ENCODE data around the gene SVOP. TPM values are rescaled to one million over a fixed set of nuclear protein-coding genes. Genes with fewer than 3 reads are reported as not detected.

Gene SVOP
- total RNA-seq, 1 donor from 2014 or later = not detected

DNA sequence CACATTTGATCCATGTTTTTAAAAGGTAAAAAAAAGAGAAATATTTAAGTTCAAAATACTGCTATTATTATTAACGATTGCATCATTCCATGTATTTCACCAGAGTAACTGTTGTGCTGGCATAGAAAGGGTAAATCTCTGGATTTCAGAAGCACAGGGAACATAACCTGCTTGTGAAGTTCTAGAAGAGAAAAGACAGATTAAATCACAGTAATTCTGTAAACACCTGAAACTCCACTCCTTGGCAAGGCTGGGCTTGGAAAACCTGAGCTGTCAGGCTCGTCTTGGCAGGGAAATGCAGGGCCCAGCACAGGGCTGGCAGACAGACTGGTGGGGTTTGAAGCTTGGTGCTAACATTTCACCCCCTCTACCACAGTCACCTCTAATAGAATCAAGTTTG is 35.1 kb downstream of the SVOP start:
- Histone ChIP-seq H3K27ac (no peak overlapping the region), H3K9me3 (no peaks in the 10 kb centered on the region), H3K27me3 (ENCODE audit: low read depth) (peaks cover 5% of the 10 kb centered on the region), H3K36me3 (no peaks in the 10 kb centered on the region), H3K4me1 (no peaks in the 10 kb centered on the region), H3K4me3 (no peak overlapping the region)
- no peak for DNase-seq
- intact Hi-C loops (cut with DNase I) = no loop called here
- TF ChIP-seq, protein P1, sequence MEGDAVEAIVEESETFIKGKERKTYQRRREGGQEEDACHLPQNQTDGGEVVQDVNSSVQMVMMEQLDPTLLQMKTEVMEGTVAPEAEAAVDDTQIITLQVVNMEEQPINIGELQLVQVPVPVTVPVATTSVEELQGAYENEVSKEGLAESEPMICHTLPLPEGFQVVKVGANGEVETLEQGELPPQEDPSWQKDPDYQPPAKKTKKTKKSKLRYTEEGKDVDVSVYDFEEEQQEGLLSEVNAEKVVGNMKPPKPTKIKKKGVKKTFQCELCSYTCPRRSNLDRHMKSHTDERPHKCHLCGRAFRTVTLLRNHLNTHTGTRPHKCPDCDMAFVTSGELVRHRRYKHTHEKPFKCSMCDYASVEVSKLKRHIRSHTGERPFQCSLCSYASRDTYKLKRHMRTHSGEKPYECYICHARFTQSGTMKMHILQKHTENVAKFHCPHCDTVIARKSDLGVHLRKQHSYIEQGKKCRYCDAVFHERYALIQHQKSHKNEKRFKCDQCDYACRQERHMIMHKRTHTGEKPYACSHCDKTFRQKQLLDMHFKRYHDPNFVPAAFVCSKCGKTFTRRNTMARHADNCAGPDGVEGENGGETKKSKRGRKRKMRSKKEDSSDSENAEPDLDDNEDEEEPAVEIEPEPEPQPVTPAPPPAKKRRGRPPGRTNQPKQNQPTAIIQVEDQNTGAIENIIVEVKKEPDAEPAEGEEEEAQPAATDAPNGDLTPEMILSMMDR (IDR thresholded peaks at IDR 0.05) = no peak
- ATAC-seq = no peak

DNA sequence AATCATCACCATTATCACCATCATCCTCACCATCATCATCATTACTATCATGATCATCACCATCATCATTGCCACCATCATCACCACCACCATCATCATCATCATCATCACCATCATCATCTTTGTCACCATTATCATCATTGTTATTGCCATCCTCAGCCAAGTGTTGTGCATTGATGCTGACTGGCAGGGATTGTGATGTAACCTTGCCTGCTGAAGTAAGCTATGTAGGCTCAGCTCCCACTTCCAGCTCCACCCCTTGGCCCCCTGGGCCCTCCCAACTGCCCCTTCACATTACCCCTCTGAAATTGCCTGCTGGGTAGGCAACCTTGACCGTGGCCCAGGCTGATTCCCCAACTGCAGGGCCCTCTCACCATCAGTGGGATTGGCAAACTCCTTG is 37.6 kb downstream of the SVOP start:
- ATAC-seq (no peak), DNase-seq (no peak)
- Histone ChIP-seq H3K9me3 (no peaks in the 10 kb centered on the region), H3K4me3 (no peak overlapping the region), H3K4me1 (no peaks in the 10 kb centered on the region), H3K36me3 (no peaks in the 10 kb centered on the region), H3K27me3 (ENCODE audit: low read depth) (peaks cover 3% of the 10 kb centered on the region), H3K27ac (no peak overlapping the region)
- intact Hi-C loops (cut with DNase I) = no loop called here
- TF ChIP-seq, protein P1 (IDR thresholded peaks at IDR 0.05) = no peak

DNA sequence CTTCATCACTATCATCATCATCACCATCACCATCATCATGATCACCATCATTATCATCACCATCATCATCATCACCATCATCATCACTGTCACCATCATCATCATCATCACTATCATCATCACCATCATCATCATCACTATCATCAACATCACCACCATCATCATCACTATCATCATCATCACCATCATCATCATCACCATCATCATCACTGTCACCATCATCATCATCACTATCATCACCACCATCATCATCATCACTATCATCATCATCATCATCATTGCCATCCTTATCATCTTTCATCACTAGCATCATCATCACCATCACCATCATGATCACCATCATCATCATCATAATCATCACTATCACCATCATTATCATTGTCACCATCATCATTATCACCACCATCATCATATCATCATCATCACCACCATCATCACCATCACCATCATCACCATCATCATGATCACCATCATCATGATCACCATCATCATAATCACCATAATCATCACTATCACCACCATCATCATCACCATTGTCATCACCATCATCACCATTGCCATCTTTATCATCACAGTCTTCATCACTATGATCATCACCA is 38.1 kb downstream of the SVOP start:
- Histone ChIP-seq H3K27me3 (ENCODE audit: low read depth) (peaks cover 6% of the 10 kb centered on the region), H3K9me3 (no peaks in the 10 kb centered on the region), H3K4me3 (no peak overlapping the region), H3K27ac (no peak overlapping the region), H3K4me1 (no peaks in the 10 kb centered on the region), H3K36me3 (no peaks in the 10 kb centered on the region)
- ATAC-seq (no peak), DNase-seq (no peak)
- TF ChIP-seq, protein P1 (IDR thresholded peaks at IDR 0.05) = no peak
- intact Hi-C loops (cut with DNase I) = no loop called here

DNA sequence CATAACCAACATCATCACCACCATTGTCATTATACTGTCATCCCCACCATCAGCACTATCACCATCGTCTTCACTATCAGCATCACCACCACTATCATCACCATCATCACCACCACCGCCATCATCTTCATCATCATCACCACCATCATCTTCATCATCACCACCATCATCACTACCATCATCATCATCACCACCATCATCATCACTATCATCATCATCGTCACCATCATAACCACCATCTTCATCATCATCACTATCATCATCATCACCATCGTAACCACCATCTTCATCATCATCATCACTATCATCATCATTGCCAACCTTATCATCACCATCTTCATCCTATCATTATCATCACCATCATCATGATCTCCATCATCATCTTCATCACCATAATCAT is 39.0 kb downstream of the SVOP start:
- Histone ChIP-seq H3K4me1 (no peaks in the 10 kb centered on the region), H3K27ac (no peak overlapping the region), H3K36me3 (no peaks in the 10 kb centered on the region), H3K27me3 (ENCODE audit: low read depth) (peaks cover 6% of the 10 kb centered on the region), H3K9me3 (no peaks in the 10 kb centered on the region), H3K4me3 (no peak overlapping the region)
- DNase-seq = no peak
- ATAC-seq = no peak
- TF ChIP-seq, protein P1 (IDR thresholded peaks at IDR 0.05) = no peak
- intact Hi-C loops (cut with DNase I) = no loop called here

DNA sequence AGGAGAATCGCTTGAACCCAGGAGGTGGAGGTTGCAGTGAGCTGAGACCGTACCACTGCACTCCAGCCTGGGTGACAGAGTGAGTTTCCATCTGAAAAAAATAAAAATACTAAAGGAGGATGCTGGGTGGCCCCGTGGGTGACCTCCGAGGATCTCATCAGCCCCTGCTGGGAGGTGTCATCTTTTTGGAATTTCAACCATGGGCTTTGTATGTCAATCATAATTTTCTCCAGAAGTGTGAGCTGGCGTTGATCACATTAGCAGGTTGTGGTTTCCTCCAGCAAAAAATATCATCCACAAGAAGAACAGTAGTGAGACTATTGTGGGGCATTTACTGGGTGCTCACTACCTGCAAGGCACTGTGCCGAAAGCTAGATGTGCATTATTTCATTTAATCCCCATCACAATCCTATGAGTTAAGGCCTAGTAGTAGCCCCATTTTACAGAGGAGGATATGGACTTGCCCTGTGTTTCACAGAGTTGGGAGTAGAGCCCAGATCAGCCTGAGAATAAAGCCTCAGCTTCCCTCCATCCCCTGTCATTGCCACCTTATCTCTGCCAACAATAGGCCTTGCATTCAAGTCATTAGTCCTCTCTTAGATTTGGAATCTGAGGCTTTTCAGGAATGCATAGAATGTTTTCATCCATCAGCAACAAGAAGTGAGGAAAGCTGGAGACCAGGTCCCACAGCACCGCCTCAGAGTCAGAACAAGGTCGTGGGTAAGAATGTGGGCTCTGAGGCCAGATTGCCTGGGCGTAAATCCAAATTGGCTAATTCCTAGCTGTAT is 39.8 kb downstream of the SVOP start:
- intact Hi-C loops (cut with DNase I) = no loop called here
- TF ChIP-seq, protein P1 (IDR thresholded peaks at IDR 0.05) = no peak
- ATAC-seq = peak; percentile 33 to 61

More for the DNA sequence above, 39.8 kb downstream of the SVOP start:
- Histone ChIP-seq H3K36me3 (no peaks in the 10 kb centered on the region), H3K4me1 (no peaks in the 10 kb centered on the region), H3K27ac (no peak overlapping the region), H3K9me3 (no peaks in the 10 kb centered on the region), H3K27me3 (ENCODE audit: low read depth) (peaks cover 6% of the 10 kb centered on the region), H3K4me3 (no peak overlapping the region)
- DNase-seq = no peak
